Measurements from ENCODE around the gene CFAP97D2. TPM values are rescaled to one million over a fixed set of nuclear protein-coding genes. Genes with fewer than 3 reads are reported as not detected.

CFAP97D2 gene
- total RNA-seq, 1 donor from 2014 or later, result not detected

DNA sequence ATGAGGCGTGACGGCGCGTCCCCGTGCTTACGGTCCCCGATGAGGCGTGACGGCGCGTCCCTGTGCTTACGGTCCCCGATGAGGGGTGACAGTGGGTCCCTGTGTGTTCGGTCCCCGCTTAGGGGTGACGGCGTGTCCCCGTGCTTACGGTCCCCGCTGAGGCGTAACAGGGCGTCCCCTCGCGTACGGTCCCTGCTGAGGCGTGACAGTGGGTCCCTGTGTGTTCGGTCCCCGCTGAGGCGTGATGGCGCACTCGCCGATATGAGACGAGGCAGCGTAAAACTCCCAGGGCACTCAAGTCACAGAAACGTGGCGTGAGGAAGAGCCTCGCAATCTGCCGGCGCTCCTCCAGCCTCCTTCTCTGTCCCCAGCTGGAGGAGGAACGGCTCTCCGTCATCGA lies 20.9 kb downstream of the CFAP97D2 start:
- DNase-seq (ENCODE audit: low read depth) (no peak), FAIRE-seq (no peak)
- Histone ChIP-seq H3K27me3 (ENCODE audit: control insufficient read depth, insufficient read depth, low read length) (peaks cover 2% of the 10 kb centered on the region), H3K4me3 (ENCODE audit: low read depth, low read length) (no peak overlapping the region), H3K36me3 (ENCODE audit: control insufficient read depth, insufficient read depth, low read length) (no peaks in the 10 kb centered on the region)
- TF ChIP-seq, protein P1, sequence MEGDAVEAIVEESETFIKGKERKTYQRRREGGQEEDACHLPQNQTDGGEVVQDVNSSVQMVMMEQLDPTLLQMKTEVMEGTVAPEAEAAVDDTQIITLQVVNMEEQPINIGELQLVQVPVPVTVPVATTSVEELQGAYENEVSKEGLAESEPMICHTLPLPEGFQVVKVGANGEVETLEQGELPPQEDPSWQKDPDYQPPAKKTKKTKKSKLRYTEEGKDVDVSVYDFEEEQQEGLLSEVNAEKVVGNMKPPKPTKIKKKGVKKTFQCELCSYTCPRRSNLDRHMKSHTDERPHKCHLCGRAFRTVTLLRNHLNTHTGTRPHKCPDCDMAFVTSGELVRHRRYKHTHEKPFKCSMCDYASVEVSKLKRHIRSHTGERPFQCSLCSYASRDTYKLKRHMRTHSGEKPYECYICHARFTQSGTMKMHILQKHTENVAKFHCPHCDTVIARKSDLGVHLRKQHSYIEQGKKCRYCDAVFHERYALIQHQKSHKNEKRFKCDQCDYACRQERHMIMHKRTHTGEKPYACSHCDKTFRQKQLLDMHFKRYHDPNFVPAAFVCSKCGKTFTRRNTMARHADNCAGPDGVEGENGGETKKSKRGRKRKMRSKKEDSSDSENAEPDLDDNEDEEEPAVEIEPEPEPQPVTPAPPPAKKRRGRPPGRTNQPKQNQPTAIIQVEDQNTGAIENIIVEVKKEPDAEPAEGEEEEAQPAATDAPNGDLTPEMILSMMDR (IDR thresholded peaks at IDR 0.05; ENCODE audit: insufficient read depth, low read length, severe bottlenecking), result no peak

DNA sequence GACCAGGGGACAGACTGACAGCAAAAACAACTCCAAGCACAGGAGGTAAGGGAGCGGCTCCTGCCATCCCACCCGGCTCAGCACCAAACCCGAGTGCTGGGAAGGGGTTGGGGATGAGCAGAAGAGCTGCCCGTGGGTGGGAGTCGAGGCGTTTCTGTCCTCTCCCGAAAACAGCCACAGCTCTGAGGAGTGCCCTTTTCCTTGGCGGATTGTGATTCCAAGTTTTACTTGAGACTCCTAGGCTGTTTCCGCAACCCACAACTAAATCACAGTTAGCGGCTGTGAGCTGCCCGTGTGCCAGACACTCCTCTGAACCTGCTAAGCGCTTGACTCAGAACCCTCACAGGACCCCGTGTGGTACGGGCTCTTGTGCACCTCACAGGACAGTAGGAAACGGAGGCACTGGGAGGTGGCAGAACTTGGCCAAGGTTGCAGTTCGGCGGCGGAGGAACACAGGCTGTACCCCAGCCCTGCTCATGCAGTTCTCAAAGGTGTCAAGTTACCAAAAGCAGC lies 21.4 kb downstream of the CFAP97D2 start:
- no peak for DNase-seq (ENCODE audit: low read depth)
- no peaks in the 10 kb centered on the region for H3K36me3 ChIP-seq (ENCODE audit: control insufficient read depth, insufficient read depth, low read length)
- no peak overlapping the region for H3K4me3 ChIP-seq (ENCODE audit: low read depth, low read length)
- peaks cover 2% of the 10 kb centered on the region for H3K27me3 ChIP-seq (ENCODE audit: control insufficient read depth, insufficient read depth, low read length)
- TF ChIP-seq, protein P1 (IDR thresholded peaks at IDR 0.05; ENCODE audit: insufficient read depth, low read length, severe bottlenecking), result no peak
- FAIRE-seq, result no peak

DNA sequence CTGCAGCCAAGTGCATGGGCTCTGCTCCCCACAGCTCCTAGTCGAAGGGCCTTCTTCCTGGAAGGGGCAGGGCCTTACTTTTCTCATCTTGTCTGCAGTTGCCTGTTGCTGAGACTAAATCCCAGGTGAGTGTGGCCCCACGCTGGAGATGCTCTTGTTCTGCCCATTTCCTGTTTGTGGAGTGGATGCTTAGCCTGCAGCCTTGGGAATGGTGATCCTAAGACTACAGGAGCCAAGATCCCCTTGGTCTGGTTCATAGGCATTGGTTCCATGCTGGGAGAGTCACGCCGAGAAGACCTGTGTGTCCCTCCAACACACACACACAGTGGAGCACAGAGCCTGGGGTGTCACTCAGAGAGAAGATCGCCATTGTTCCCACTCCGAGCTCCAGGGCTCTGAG lies 23.5 kb downstream of the CFAP97D2 start:
- Histone ChIP-seq H3K27me3 (ENCODE audit: control insufficient read depth, insufficient read depth, low read length) (peaks cover 2% of the 10 kb centered on the region), H3K36me3 (ENCODE audit: control insufficient read depth, insufficient read depth, low read length) (no peaks in the 10 kb centered on the region), H3K4me3 (ENCODE audit: low read depth, low read length) (no peak overlapping the region)
- FAIRE-seq (no peak), DNase-seq (ENCODE audit: low read depth) (no peak)
- TF ChIP-seq, protein P1 (IDR thresholded peaks at IDR 0.05; ENCODE audit: insufficient read depth, low read length, severe bottlenecking), result no peak

DNA sequence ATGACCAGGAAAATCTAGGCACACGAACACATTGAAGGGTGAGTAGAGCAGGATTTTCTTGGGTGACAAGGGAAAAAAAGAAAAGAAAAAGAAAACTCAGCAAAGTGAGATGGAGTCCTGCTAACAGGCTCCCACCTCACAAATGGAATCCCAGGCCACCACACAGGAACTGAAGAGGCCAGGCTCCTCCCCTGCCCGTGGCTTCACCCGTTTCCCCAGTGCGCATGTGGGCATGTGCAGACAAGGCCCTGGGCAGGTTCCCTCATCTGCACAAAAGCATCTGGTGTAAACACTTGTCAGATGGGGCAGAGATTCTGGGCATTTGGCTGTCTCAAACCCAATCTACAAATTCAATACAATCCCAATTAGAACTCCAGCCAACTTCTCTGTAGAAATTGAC lies 24.5 kb downstream of the CFAP97D2 start:
- Histone ChIP-seq H3K4me3 (ENCODE audit: low read depth, low read length) (no peak overlapping the region), H3K36me3 (ENCODE audit: control insufficient read depth, insufficient read depth, low read length) (no peaks in the 10 kb centered on the region), H3K27me3 (ENCODE audit: control insufficient read depth, insufficient read depth, low read length) (peaks cover 2% of the 10 kb centered on the region)
- DNase-seq (ENCODE audit: low read depth) (peak; percentile 59), FAIRE-seq (no peak)
- TF ChIP-seq, protein P1 (IDR thresholded peaks at IDR 0.05; ENCODE audit: insufficient read depth, low read length, severe bottlenecking), result no peak

DNA sequence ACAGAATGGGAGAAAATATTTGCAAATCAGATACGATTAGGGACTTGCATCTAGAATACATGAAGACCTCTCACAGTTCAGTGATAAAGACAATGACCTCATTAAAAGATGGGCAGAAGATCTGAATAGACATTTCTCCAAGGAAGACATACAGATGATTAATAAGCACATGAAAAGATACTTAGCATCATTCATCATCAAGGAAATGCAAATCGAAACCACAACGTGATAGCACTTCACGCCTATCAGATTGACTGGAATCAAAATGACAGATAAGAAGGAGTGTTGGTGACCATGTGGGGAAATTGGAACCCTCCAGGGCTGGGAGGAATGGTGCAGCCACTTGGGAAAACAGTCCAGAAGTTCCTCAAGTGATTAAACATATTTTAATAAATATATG lies 25.8 kb downstream of the CFAP97D2 start:
- TF ChIP-seq, protein P1 (IDR thresholded peaks at IDR 0.05; ENCODE audit: insufficient read depth, low read length, severe bottlenecking), result no peak
- peaks cover 1% of the 10 kb centered on the region for H3K27me3 ChIP-seq (ENCODE audit: control insufficient read depth, insufficient read depth, low read length)
- no peak for FAIRE-seq
- H3K4me3 ChIP-seq (ENCODE audit: low read depth, low read length), result no peak overlapping the region
- no peaks in the 10 kb centered on the region for H3K36me3 ChIP-seq (ENCODE audit: control insufficient read depth, insufficient read depth, low read length)
- no peak for DNase-seq (ENCODE audit: low read depth)

DNA sequence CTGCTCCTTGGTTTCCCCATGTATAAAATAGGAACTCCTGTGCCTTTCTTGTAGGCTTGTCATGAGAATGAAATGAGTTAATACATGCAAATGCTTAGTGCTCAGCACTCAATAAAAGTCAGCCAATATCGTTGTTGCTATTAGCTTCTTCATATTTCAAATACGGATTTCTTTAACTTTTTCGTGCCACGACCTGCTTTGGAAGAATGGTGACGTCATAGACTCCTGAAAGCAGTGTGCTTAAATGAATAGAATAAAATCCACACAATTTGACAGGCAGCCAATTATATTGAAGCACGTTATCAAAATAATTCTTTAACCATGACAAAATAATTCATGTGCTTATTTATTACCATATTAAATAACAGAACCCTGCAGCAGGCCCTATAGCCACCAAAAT lies 29.1 kb downstream of the CFAP97D2 start:
- no peak for FAIRE-seq
- no peak overlapping the region for H3K4me3 ChIP-seq (ENCODE audit: low read depth, low read length)

More for the DNA sequence above, 29.1 kb downstream of the CFAP97D2 start:
- peak; percentile 29 for DNase-seq (ENCODE audit: low read depth)
- Histone ChIP-seq H3K36me3 (ENCODE audit: control insufficient read depth, insufficient read depth, low read length) (no peaks in the 10 kb centered on the region), H3K27me3 (ENCODE audit: control insufficient read depth, insufficient read depth, low read length) (no peaks in the 10 kb centered on the region)
- TF ChIP-seq, protein P1 (IDR thresholded peaks at IDR 0.05; ENCODE audit: insufficient read depth, low read length, severe bottlenecking), result no peak
